LoVo (cell line): ENCODE results near the gene HPRT1.

ENCODE experiments used
- DNase-seq: peaks from one replicate; pipeline ENCODE4 v3.0.0-alpha.2; 2016; ENCODE audit warnings: low spot score

HPRT1 gene

GRCh38 chrX:134476284-134476683 is 16.3 kb downstream of the HPRT1 start:
- DNase-seq = no peak

- no peak for DNase-seq
These were observed 18.4 kb downstream of the HPRT1 start for GRCh38 chrX:134478374-134478773.

DNA sequence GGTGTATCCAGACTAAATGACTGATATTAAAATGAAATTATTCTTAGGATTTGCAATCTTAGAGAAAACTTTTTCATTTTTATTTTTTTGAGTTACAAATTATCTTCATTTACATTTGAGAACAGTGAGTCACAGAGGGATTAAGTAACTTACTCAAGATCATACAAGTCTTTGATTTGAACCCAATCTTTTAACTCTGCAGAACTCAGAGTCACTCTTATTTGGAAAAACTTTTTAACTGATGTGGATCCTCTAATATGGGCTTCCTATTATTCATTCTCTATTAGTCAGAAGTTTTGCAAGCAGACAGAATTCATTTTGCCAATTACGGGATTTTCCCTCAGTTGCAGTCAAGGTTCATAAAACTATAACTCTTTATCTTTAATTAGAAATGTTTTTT is 20.1 kb downstream of the HPRT1 start:
- DNase-seq = no peak

DNA sequence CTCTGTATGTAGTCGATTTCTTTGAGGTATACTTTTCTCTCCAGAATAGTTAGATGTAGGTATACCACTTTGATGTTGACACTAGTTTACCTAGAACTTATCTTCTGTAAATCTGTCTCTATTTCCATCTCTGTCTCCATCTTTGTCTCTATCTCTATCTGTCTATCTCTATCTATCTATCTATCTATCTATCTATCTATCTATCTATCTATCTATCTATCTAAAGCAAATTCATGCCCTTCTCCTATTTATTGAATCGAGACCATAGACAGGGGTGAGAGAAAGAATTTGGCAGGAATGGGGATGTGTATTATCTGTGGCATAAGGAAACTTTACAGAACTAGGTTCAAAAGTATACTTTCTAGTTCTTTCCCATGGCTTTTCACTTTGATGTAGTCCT is 21.4 kb downstream of the HPRT1 start:
- DNase-seq = no peak

DNA sequence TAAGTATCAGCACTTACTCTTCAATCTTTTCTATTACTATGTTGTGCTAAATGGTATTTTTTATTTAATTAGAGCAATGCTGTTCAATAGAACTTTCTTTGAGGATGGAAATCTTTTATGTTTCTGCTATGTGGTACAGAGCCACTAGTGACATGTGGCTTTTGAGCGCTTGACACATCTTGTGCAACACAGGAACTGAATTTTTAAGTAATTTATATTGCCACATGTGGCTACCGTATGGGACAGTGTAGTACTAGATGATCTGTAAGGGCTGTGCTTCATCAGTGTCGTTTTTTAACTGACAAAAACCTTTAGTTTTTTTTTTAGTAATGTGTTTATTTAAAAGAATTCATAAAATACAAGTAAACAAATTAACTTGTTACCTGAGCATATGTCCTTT is 22.4 kb downstream of the HPRT1 start:
- DNase-seq = no peak

GRCh38 chrX:134484039-134484438 is 24.1 kb downstream of the HPRT1 start:
- peak; percentile 16 for DNase-seq

GRCh38 chrX:134501941-134502340 is 42.0 kb downstream of the HPRT1 start:
- no peak for DNase-seq

DNA sequence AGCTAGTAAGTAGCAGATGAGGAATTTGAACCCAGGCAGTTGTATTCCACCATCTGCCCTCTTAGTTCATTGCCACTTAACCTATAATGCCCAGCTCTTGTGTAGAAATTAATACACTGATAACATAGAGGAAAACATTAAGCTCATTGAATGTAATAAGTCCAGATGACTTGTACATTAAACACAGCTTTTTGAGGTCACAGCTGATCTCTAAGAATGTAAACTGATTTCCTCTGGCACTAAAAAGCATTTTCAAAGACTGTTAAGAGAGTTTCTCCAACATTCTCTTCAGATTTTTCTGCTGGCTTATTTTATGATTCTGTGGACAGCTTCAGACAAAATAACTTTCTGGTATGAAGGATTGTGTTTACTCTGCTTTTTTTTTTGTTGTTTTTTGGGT is 42.7 kb downstream of the HPRT1 start:
- no peak for DNase-seq

DNA sequence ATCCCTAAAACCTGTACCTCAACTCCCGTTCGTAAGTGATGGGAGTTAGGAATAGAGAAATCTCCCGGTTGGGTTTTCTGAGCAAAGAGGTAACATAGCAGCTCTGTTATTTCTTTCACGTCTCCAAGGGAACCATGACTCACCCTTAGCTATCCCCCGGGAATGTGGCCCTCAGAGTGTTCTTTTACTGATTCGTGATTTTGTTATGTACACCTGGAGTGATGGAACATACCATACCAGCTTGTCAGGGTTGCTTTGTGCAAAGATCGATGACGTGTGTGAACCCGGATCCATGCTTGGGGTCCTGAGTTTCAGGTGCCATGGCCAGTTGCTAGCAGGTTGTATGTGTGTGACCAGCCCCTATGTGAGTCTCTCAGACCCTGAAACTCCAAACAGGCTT is 52.6 kb downstream of the HPRT1 start:
- peak; percentile 2 for DNase-seq

DNA sequence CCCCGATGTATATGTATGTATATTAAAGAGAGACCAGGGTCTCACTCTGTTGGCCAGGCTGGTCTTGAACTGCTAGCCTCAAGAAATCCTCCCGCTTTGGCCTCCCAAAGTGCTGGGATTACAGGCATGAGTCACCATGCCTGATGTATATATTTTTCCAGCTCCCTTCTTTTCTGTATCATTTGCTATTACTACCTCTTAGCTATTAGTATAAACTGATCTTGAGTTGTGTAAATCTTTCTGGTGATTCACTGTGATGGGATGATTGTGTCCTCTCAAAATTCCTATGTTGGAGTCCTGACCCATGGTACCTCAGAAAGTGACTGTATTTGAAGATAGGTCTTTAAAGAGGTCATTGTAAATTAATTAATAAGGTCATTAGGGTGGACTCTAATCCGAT is 53.1 kb downstream of the HPRT1 start:
- DNase-seq = no peak

GRCh38 chrX:134520860-134521390 is 61.0 kb downstream of the HPRT1 start:
- peak; percentile 26 for DNase-seq

- no peak for DNase-seq
These were observed 64.2 kb downstream of the HPRT1 start for GRCh38 chrX:134524181-134524580.

- DNase-seq = no peak
These were observed 65.3 kb downstream of the HPRT1 start for GRCh38 chrX:134525086-134525792.

DNA sequence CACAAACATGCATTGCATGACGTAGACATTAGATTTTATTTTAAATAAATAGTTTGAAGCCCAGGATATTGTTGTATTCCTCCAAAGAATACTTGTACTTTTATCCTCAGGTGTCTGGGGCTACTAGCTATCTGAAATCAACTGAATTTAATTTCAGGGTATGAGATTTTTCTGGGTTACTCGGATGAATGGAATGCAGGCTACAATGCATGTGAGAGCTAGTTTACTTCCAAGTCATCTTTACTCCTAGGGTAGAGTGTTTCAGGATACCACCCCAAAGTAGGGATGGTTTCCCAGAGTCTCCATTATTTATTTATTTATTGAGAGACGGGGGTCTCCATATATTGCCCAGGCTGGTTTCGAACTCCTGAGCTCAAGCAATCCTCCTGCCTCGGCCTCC is 66.4 kb downstream of the HPRT1 start:
- DNase-seq = no peak

- DNase-seq = no peak
These were observed 69.0 kb downstream of the HPRT1 start for GRCh38 chrX:134528960-134529359.

DNA sequence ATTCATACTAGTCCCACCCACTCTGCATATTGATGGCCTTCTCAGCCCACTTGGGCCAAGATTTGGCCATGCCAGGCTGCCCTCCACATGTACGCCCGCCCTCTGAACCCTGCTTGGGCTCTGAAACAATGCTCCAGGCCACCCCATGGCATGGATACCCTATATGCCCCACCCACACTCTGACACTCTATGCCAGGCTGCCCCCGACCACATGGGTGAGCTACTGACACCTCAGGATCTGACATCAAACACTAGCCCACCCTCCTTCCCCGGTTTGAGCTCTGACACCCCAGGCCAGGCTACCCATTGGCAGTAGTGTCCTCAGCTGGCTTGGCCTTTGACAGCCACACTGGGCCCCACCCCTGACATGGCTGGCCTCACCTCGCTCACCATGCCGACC is 69.5 kb downstream of the HPRT1 start:
- DNase-seq = no peak

DNA sequence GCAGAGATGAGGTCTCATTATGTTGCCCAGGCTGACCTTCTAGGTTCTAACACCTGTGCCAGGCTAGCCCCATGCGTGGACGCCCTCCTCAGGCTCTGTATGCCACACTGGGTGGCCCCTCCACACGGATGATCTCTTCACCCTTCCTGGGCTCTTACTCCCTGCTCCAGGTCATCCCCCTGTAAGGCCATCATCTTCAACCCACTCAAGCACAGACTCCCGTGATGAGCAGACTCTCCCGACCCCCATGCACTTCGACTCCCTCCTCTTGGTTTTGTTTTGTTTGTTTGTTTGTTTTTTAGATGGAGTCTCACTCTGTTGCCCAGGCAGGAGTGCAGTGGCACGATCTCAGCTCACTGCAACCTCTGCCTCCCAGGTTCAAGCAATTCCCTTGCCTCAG is 70.9 kb downstream of the HPRT1 start:
- no peak for DNase-seq

DNA sequence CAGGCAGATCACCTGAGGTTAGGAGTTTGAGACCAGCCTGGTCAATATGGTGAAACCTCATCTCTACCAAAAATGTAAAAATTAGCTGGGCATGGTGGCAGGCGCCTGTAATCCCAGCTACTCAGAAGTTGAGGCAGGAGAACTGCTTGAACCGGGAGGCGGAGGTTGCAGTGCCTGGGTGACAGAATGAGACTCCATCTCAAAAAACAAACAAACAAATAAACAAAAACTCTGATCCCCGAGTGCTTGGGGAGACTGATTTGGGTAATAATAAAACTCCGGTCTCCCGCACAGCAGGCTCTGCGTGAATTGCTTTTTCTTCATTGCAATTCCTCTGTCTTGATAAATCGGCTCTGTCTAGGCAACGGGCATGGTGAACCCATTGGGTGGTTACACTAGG is 73.4 kb downstream of the HPRT1 start:
- DNase-seq = no peak

DNA sequence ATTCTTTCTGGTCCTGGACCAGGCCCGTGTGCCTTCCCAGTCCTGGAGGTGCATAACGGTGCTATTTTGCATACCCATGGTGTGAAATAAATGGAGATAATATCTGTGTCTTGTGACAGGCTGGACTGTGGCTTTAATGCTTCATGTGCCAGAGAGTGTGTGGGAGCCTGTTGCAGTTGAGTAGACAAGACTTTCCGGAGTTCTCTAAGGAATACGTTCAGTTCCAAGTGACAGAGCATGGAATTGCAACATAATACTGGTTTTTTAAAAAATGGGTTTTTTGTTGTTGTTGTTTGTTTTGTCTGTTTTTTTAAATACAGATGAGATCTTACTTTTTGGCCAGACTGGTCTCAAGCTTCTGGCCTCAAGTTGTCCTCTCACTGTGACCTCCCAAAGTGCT is 74.0 kb downstream of the HPRT1 start:
- no peak for DNase-seq

- DNase-seq = peak; percentile 25
These were observed 77.4 kb downstream of the HPRT1 start for GRCh38 chrX:134537179-134537955.

- DNase-seq = no peak
These were observed 78.4 kb downstream of the HPRT1 start for GRCh38 chrX:134538316-134538715.

DNA sequence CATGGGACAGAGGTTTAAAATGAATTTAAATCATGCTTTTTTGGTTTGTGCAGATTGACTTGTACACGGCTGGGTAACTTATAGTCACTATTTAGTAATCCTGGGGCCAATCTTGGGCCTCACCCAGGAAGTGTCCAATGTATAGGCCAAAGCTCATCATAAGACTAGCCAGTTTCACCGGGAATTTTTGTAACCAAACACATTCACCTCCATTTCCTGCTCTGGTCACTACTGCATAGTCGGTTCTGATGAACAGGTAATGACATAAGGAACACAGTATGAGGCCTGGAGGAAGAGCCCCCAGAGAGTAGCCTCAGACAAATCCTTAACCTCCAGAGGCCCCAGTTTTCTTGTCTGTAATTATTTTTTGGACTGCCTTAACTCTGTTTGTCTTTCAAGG is 81.9 kb downstream of the HPRT1 start:
- no peak for DNase-seq

DNA sequence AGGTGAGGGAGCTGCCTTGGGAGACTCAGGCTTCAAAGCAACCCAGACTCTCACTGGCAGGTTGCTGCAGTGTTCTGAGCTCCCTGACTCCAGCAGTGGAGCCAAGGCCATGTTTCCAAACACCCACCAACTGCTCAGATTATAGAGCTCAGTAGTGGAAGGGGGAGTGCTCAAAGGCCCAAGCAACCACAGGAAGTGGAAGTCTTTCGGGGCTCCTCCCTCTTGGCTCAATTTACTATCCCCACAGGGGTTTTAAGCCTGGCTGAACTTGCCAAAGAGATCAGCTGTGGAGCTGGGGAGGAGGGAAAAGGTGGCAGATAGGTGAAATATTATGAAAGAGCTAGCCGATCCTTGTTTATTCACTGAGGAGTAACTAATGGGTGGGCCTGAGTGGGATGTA is 82.5 kb downstream of the HPRT1 start:
- no peak for DNase-seq

DNA sequence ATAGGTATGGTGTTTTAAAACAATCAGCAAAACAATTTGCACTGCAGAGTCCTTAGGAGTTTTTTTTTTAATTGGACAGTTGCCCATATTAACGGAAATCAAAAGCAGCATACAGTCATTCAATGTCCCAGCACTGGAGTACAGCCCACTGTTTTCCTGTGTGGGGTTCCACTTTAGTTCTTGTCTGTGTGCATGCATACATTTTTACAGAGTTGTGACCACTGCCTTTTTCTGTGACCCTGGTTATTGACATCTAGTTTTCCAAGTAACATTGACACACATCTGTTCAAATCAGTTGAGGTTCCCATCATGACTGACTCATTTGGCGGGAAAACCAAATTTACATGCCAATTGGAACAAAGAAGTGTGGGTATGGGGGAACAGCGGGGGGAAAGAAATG is 83.3 kb downstream of the HPRT1 start:
- DNase-seq = no peak
